B cell (primary cell): ENCODE measurements around the gene IBSP. TPM values are rescaled to one million over a fixed set of nuclear protein-coding genes. Genes with fewer than 3 reads are reported as not detected.

Experiments
- ATAC-seq: fragments of 200-7000 bp; cut with Tn5 transposase; one replicate; pipeline ENCODE4 v1.10.0; 2021; ENCODE audit warnings: low read depth, mild to moderate bottlenecking, moderate number of reproducible peaks, moderate library complexity
- CTCF ChIA-PET: fragments of 350-600 bp; sonication (Branson Sonifier 250); formaldehyde crosslinking; loops from one replicate; lab custom pipeline; 2021; ENCODE audit warnings: antibody characterized with exemption, inconsistent platforms; lab: Charles Lee
- POLR2A ChIA-PET: fragments of 350-600 bp; sonication (Branson Sonifier 250); formaldehyde crosslinking; loops from one replicate; lab custom pipeline; 2021; ENCODE audit warnings: antibody characterized with exemption; lab: Charles Lee
- DNase-seq: peaks from one replicate; pipeline ENCODE4 v3.0.0; 2013
- H2AFZ ChIP-seq: 2 replicates; pipeline ENCODE4 v1.6.1; 2012; ENCODE audit warnings: mild to moderate bottlenecking, low read depth, low read length; ENCODE audit not compliant: insufficient read depth, poor library complexity, severe bottlenecking
- H3K27ac ChIP-seq, 2 donors: 1 replicate in 1 of 2; 2 replicates in 1 of 2; pipeline ENCODE4 v1.5.1; 2012 to 2013; ENCODE audit warnings: low read length in 2 of 2, mild to moderate bottlenecking in 2 of 2, moderate library complexity in 1 of 2
- H3K27me3 ChIP-seq, 4 experiments: fragments of 200-600 bp in 1 of 4; sonication (generic) in 1 of 4; replicated peaks in 1 of 4; 1 replicate in 2 of 4; 2 replicates in 2 of 4; pipeline versions ENCODE4 v1.6.1 to v1.7.0; 2013 to 2016; ENCODE audit warnings: low read length in 3 of 4, mild to moderate bottlenecking in 2 of 4, mixed read lengths in 1 of 4, moderate library complexity in 1 of 4; ENCODE audit not compliant: insufficient read depth in 4 of 4, control insufficient read depth in 3 of 4; ENCODE audit errors: control extremely low read depth in 1 of 4
- H3K36me3 ChIP-seq, 2 experiments: replicated peaks in 1 of 2; 1 replicate in 1 of 2; 2 replicates in 1 of 2; pipeline versions ENCODE4 v1.6.1 to v1.7.1; 2013; ENCODE audit warnings: low read length in 1 of 2; ENCODE audit not compliant: insufficient read depth in 2 of 2, control insufficient read depth in 1 of 2; ENCODE audit errors: control extremely low read depth in 1 of 2, extremely low read depth in 1 of 2
- H3K4me1 ChIP-seq, 2 donors: fragments of 200-600 bp in 1 of 2; sonication (generic) in 1 of 2; 1 replicate in 1 of 2; 2 replicates in 1 of 2; pipeline versions ENCODE4 v1.5.1 to v1.6.1; 2013 to 2017; ENCODE audit warnings: low read length in 2 of 2; ENCODE audit not compliant: control insufficient read depth in 2 of 2, insufficient read depth in 2 of 2
- H3K4me2 ChIP-seq: replicated peaks from 2 replicates; pipeline ENCODE3; 2012; ENCODE audit warnings: mild to moderate bottlenecking, low read depth, low read length; ENCODE audit not compliant: poor library complexity, severe bottlenecking
- H3K4me3 ChIP-seq, 5 experiments: fragments of 200-600 bp in 1 of 5; sonication (generic) in 1 of 5; 1 replicate in 3 of 5; 2 replicates in 2 of 5; pipeline versions ENCODE4 v1.5.1 to v1.7.0; 2011 to 2016; ENCODE audit warnings: low read length in 4 of 5, mild to moderate bottlenecking in 4 of 5, low read depth in 2 of 5, control low read depth in 1 of 5, moderate library complexity in 1 of 5; ENCODE audit not compliant: insufficient read depth in 1 of 5; ENCODE audit errors: control extremely low read depth in 1 of 5, extremely low read depth in 1 of 5
- H3K79me2 ChIP-seq: fragments of 200-600 bp; sonication (generic); one replicate; pipeline ENCODE4 v1.6.0; 2016; ENCODE audit warnings: low read length; ENCODE audit not compliant: control insufficient read depth, insufficient read depth
- H3K9ac ChIP-seq: fragments of 200-600 bp; sonication (generic); 2 replicates; pipeline ENCODE4 v1.6.1; 2017; ENCODE audit warnings: mild to moderate bottlenecking, low read length, moderate library complexity
- H3K9me3 ChIP-seq, 3 donors: one replicate each; pipeline versions ENCODE4 v1.6.1 to v1.7.1; 2013; ENCODE audit warnings: low read length in 2 of 3; ENCODE audit not compliant: control insufficient read depth in 2 of 3, insufficient read depth in 1 of 3; ENCODE audit errors: control extremely low read depth in 1 of 3
- H4K20me1 ChIP-seq: 2 replicates; pipeline ENCODE4 v1.6.0; 2012; ENCODE audit warnings: mild to moderate bottlenecking, low read length; ENCODE audit not compliant: insufficient read depth, control insufficient read depth, poor library complexity, severe bottlenecking
- H3K27ac Mint-ChIP-seq: one replicate; pipeline ENCODE4 v1.8.0; 2021; ENCODE audit warnings: mixed read lengths
- H3K27me3 Mint-ChIP-seq: one replicate; pipeline ENCODE4 v1.8.0; 2021; ENCODE audit warnings: mixed read lengths
- H3K4me1 Mint-ChIP-seq: one replicate; pipeline ENCODE4 v1.8.0; 2021; ENCODE audit warnings: mixed read lengths
- H3K4me3 Mint-ChIP-seq: one replicate; pipeline ENCODE4 v1.8.0; 2021; ENCODE audit warnings: mixed read lengths
- H3K9me3 Mint-ChIP-seq: one replicate; pipeline ENCODE4 v1.8.0; 2022; ENCODE audit warnings: mixed read lengths; ENCODE audit not compliant: insufficient read depth
- EZH2 ChIP-seq: IDR thresholded peaks from 2 replicates; pipeline ENCODE4 v1.6.1; 2012; ENCODE audit warnings: borderline replicate concordance, low read depth, mild to moderate bottlenecking, moderate library complexity, low read length; ENCODE audit not compliant: insufficient read depth, poor library complexity, severe bottlenecking
- WGBS: methylation state at CpG from one replicate; pipeline ENCODE4 v1.1.5; 2013; ENCODE audit warnings: missing lambda C conversion rate; ENCODE audit not compliant: insufficient coverage; 5-methylcytosine and 5-hydroxymethylcytosine counted together
- intact Hi-C: fragments of 100-400 bp; cut with micrococcal nuclease; formaldehyde crosslinking; loops from one replicate; pipeline ENCODE4 v1.10.0; 2022
- polyA minus RNA-seq: library from RNA; depleted of rRNA, polyadenylated mRNA; stranded (reverse); fragments of >200 nt; gene quantifications from 2 replicates; pipeline ENCODE4 v1.2.3, GENCODE V29; 2012
- polyA plus RNA-seq: library from polyadenylated mRNA; depleted of rRNA; stranded (reverse); fragments of >200 nt; gene quantifications from 2 replicates; pipeline ENCODE4 v1.2.3, GENCODE V29; 2012
- total RNA-seq, 2 donors: library from RNA; stranded (reverse); fragments of 120-200 nt in 1 of 2; gene quantifications; 1 replicate in 1 of 2; 2 replicates in 1 of 2; pipeline versions ENCODE4 v1.2.3 to v1.2.4, GENCODE V29; 2013 to 2022
- TF ChIP-seq, protein P1 (sequence below): fragments of 200-600 bp; IDR thresholded peaks from one replicate; pipeline ENCODE4 v1.8.0; 2022; ENCODE audit warnings: antibody characterized with exemption, mild to moderate bottlenecking

The IBSP gene, protein sequence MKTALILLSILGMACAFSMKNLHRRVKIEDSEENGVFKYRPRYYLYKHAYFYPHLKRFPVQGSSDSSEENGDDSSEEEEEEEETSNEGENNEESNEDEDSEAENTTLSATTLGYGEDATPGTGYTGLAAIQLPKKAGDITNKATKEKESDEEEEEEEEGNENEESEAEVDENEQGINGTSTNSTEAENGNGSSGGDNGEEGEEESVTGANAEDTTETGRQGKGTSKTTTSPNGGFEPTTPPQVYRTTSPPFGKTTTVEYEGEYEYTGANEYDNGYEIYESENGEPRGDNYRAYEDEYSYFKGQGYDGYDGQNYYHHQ
- total RNA-seq (not detected in 2 replicates), polyA plus RNA-seq (not detected in 2 replicates), polyA minus RNA-seq (not detected in 2 replicates)
- not detected for total RNA-seq (2013)

DNA sequence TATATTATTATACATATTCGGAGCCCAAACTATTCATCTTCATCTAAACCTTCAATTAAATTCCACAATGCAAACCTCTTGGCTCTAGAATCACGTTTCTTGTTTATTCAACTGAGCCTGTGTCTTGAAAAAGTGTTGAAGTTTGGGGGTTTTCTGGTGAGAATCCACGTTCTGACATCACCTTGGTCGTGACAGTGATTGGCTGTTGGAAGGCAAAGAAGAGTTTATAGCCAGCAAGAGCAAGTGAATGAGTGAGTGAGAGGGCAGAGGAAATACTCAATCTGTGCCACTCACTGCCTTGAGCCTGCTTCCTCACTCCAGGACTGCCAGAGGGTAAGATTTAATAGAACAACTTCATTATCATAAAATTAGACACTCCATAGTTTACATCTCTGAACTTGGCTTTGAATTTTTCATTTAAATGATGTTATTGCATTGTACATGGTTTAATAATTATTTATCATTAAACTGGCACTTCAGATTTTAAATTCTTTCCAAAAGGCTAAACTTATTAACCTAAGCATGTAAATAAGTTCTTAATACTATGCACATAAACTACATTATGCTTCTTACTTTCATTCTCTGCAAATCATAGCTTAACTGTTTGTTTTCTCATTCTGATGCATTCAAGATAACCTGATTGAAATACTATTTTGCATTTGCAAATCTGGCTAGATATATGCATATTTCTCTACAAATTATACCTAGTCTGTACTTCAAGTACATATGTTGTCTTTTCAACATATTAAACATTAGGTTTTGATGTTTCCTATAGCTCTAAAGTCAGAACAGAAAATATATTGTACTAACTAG, at the start of gene IBSP:
IBSP (plus strand) TSS at position 254 of the 813 bp plus-strand sequence. CDS start 2,808 bp downstream, outside the sequence.
- POLR2A ChIA-PET = no interaction called here
- ATAC-seq (no peak), DNase-seq (no peak)
- H2AFZ ChIP-seq = no peak within 1 kb of the TSS
- H3K27ac Mint-ChIP-seq = no peak within 1 kb of the TSS
- H3K4me2 ChIP-seq = no peak within 1 kb of the TSS
- H4K20me1 ChIP-seq = no peaks in the 10 kb centered on the region
- no peak within 1 kb of the TSS for H3K4me3 ChIP-seq
- no peaks in the 10 kb centered on the region for H3K27me3 ChIP-seq
- H3K36me3 ChIP-seq = no peaks in the 10 kb centered on the region
- no peak for TF ChIP-seq EZH2
- TF ChIP-seq, protein P1, sequence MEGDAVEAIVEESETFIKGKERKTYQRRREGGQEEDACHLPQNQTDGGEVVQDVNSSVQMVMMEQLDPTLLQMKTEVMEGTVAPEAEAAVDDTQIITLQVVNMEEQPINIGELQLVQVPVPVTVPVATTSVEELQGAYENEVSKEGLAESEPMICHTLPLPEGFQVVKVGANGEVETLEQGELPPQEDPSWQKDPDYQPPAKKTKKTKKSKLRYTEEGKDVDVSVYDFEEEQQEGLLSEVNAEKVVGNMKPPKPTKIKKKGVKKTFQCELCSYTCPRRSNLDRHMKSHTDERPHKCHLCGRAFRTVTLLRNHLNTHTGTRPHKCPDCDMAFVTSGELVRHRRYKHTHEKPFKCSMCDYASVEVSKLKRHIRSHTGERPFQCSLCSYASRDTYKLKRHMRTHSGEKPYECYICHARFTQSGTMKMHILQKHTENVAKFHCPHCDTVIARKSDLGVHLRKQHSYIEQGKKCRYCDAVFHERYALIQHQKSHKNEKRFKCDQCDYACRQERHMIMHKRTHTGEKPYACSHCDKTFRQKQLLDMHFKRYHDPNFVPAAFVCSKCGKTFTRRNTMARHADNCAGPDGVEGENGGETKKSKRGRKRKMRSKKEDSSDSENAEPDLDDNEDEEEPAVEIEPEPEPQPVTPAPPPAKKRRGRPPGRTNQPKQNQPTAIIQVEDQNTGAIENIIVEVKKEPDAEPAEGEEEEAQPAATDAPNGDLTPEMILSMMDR = no peak
- no peak within 1 kb of the TSS for H3K4me3 Mint-ChIP-seq
- no peak within 1 kb of the TSS for H3K27ac ChIP-seq
- intact Hi-C loops = no loop called here
- no peaks in the 10 kb centered on the region for H3K27me3 Mint-ChIP-seq
- CTCF ChIA-PET = interaction anchor here (0.6 kb wide), 1 partner anchor 37 kb away, joined by 3 read pairs; no protein-coding TSS in a partner anchor
- no peaks in the 10 kb centered on the region for H3K9me3 ChIP-seq
- H3K4me1 Mint-ChIP-seq = no peaks in the 10 kb centered on the region
- 56% methylated on average over 2 of the region's 4 CpGs for WGBS
- no peaks in the 10 kb centered on the region for H3K9me3 Mint-ChIP-seq
- H3K9ac ChIP-seq = no peak within 1 kb of the TSS
- no peaks in the 10 kb centered on the region for H3K79me2 ChIP-seq
- no peaks in the 10 kb centered on the region for H3K4me1 ChIP-seq
